ENCODE results near the gene PLCB4. TPM values are rescaled to one million over a fixed set of nuclear protein-coding genes. Genes with fewer than 3 reads are reported as not detected.

The PLCB4 gene
- total RNA-seq, 1 donor: 0.21 TPM

DNA sequence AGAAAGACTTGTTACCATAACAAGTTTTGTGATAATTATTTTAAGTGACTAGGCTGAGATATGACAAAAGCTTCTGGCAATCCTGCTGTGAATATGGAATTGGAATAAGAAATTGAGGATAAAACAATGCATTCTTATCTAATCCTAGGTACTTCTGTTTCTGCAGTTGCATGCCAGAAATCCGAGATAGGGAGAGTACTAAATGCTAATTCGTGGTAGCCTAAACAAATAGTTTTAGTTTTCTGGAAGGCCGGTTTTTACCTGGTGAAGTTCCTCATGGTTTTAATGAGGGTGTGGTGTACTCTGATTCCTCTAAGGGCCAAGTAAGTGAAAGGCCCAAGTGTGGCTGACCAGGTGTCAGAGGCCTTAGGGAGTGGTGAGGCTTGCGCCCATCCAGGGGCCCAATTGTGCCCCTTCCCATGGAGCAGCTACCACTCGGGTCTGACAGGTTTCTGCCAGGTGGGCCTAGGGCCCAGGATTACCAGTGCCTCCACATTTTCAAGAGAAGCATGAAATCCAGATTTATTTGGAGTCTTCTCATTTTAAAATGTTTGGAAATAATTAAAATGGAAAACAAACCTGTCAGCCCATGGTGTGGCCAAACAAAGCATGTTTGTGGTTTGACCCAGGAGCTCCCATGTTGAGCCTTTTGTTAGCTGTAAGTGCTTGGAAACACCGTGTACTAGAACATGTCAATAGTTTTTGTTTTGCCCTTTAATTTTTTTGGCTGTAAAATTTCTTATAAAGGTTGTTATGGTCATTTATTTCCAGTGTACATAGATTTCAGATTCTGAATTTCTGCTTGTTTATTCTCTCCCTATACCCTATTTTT lies 6.6 kb downstream of the PLCB4 start:
- Histone ChIP-seq H3K27me3 (ENCODE audit: insufficient read depth, low read length) (peaks cover 4% of the 10 kb centered on the region), H3K4me3 (ENCODE audit: low read length) (no peak overlapping the region), H3K9me3 (ENCODE audit: low read depth, low read length) (no peaks in the 10 kb centered on the region)

GRCh38 chr20:9076440-9076839 lies 7.6 kb downstream of the PLCB4 start:
- H3K4me3 ChIP-seq (ENCODE audit: low read length): no peak overlapping the region
- peaks cover 3% of the 10 kb centered on the region for H3K27me3 ChIP-seq (ENCODE audit: insufficient read depth, low read length)
- H3K4me1 ChIP-seq (ENCODE audit: insufficient read depth, low read length): no peaks in the 10 kb centered on the region
- no peaks in the 10 kb centered on the region for H3K9me3 ChIP-seq (ENCODE audit: low read depth, low read length)

More for the DNA sequence above, 6.6 kb downstream of the PLCB4 start:
- H3K4me1 ChIP-seq (ENCODE audit: insufficient read depth, low read length): no peaks in the 10 kb centered on the region

- Histone ChIP-seq H3K4me1 (ENCODE audit: insufficient read depth, low read length) (no peaks in the 10 kb centered on the region), H3K4me3 (ENCODE audit: low read length) (no peak overlapping the region), H3K27me3 (ENCODE audit: insufficient read depth, low read length) (no peaks in the 10 kb centered on the region), H3K9me3 (ENCODE audit: low read depth, low read length) (no peaks in the 10 kb centered on the region)
Observed at GRCh38 chr20:9078826-9079731, 10.2 kb downstream of the PLCB4 start.

DNA sequence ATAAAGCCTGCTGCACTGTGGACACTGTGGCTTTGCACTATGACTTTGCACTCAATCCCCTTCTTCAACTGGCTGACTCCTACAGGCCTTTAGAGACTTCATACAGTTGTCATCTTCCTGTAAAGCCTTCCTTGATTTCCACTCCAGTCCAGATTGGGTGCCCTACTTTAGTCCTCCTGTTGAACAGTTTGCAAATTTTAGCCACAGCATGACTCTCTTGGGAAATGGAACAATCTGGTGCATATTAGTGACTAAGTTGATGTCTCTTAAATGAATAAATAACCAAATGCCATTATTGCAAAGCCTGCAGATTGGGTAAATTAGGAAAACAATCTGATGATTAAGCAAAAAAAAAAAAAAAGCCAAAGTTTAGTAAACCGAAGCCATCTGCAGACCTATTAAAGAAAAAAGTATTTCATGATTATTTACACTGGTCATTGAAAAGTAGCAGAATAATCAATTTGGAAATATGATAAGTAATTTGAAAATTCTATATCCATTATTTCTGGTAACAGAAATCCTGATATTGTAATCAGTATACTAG lies 12.6 kb downstream of the PLCB4 start:
- H3K27me3 ChIP-seq (ENCODE audit: insufficient read depth, low read length): no peaks in the 10 kb centered on the region
- H3K4me3 ChIP-seq (ENCODE audit: low read length): no peak overlapping the region
- H3K4me1 ChIP-seq (ENCODE audit: insufficient read depth, low read length): no peaks in the 10 kb centered on the region
- H3K9me3 ChIP-seq (ENCODE audit: low read depth, low read length): no peaks in the 10 kb centered on the region

- Histone ChIP-seq H3K4me1 (ENCODE audit: insufficient read depth, low read length) (no peaks in the 10 kb centered on the region), H3K4me3 (ENCODE audit: low read length) (no peak overlapping the region), H3K9me3 (ENCODE audit: low read depth, low read length) (no peaks in the 10 kb centered on the region), H3K27me3 (ENCODE audit: insufficient read depth, low read length) (no peaks in the 10 kb centered on the region)
Observed at GRCh38 chr20:9082741-9083140, 13.9 kb downstream of the PLCB4 start.

GRCh38 chr20:9087531-9088217 lies 18.8 kb downstream of the PLCB4 start:
- no peaks in the 10 kb centered on the region for H3K9me3 ChIP-seq (ENCODE audit: low read depth, low read length)
- no peaks in the 10 kb centered on the region for H3K4me1 ChIP-seq (ENCODE audit: insufficient read depth, low read length)
- H3K27me3 ChIP-seq (ENCODE audit: insufficient read depth, low read length): no peaks in the 10 kb centered on the region
- no peak overlapping the region for H3K4me3 ChIP-seq (ENCODE audit: low read length)

DNA sequence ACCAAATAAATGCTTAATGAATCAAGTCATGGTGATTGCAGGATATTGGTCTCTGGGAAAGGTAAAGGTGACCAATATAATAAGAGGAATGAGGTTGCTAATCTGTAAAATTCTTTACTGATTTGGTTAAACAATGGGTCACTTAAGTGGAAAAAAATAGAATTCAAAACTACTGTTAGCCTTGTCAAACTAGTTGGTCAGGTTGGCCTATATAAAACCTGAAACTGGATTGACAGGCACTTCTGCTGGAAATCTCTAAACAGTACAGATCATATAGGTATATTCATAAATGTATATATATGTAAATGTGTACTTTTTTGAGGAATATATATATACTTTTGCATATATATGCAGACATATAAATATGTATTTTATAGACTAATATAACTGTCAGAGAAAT lies 19.7 kb downstream of the PLCB4 start:
- Histone ChIP-seq H3K4me1 (ENCODE audit: insufficient read depth, low read length) (no peaks in the 10 kb centered on the region), H3K4me3 (ENCODE audit: low read length) (no peak overlapping the region), H3K27me3 (ENCODE audit: insufficient read depth, low read length) (no peaks in the 10 kb centered on the region)

DNA sequence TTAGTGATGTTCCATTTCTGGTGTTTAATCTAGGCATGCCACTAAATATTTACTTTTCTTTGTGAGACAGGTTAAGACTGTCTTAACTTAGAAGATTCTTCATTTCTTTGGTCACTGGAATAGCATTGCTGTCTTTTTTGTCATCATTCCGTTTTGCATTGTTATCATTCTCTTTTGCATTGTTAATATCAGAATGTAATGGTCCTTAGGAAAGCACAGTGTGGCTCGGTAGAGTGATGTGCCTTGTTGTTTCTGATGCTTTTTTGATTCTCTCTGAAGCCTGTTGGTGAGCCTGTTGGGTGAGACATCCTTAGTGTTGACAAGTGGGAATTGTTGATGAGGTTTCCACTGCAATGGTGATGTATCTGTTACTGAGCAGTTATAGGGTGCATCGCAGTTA lies 23.2 kb downstream of the PLCB4 start:
- H3K9me3 ChIP-seq (ENCODE audit: low read depth, low read length): no peaks in the 10 kb centered on the region
- H3K4me3 ChIP-seq (ENCODE audit: low read length): no peak overlapping the region
- no peaks in the 10 kb centered on the region for H3K27me3 ChIP-seq (ENCODE audit: insufficient read depth, low read length)
- no peaks in the 10 kb centered on the region for H3K4me1 ChIP-seq (ENCODE audit: insufficient read depth, low read length)

More for the DNA sequence above, 19.7 kb downstream of the PLCB4 start:
- no peaks in the 10 kb centered on the region for H3K9me3 ChIP-seq (ENCODE audit: low read depth, low read length)

DNA sequence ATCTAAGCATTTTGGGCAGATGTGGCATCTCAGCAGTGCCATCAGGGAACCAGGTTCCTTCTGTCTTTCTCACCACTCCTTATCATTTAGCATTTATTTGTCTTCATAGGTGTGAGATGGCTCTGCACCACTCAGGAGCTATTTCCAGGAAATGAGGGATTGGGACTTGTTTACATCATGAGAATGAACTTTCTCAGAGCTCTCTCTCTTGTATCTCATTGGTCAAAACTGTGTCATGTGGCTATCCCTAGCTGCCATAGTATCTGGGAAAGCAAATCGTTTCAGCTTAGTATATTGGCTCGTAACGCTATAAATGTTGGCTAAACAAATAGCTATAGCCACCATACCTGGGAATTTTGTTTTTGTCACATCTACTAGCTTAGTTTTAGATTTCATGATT lies 23.8 kb downstream of the PLCB4 start:
- Histone ChIP-seq H3K4me3 (ENCODE audit: low read length) (no peak overlapping the region), H3K27me3 (ENCODE audit: insufficient read depth, low read length) (no peaks in the 10 kb centered on the region), H3K9me3 (ENCODE audit: low read depth, low read length) (no peaks in the 10 kb centered on the region), H3K4me1 (ENCODE audit: insufficient read depth, low read length) (no peaks in the 10 kb centered on the region)

- Histone ChIP-seq H3K27me3 (ENCODE audit: insufficient read depth, low read length) (no peaks in the 10 kb centered on the region), H3K9me3 (ENCODE audit: low read depth, low read length) (no peaks in the 10 kb centered on the region), H3K4me1 (ENCODE audit: insufficient read depth, low read length) (no peaks in the 10 kb centered on the region), H3K4me3 (ENCODE audit: low read length) (no peak overlapping the region)
Observed at GRCh38 chr20:9093218-9093957, 24.5 kb downstream of the PLCB4 start.

GRCh38 chr20:9099372-9099771 lies 30.5 kb downstream of the PLCB4 start:
- H3K9me3 ChIP-seq (ENCODE audit: low read depth, low read length): no peaks in the 10 kb centered on the region
- no peaks in the 10 kb centered on the region for H3K4me1 ChIP-seq (ENCODE audit: insufficient read depth, low read length)
- H3K27me3 ChIP-seq (ENCODE audit: insufficient read depth, low read length): no peaks in the 10 kb centered on the region
- no peak overlapping the region for H3K4me3 ChIP-seq (ENCODE audit: low read length)

DNA sequence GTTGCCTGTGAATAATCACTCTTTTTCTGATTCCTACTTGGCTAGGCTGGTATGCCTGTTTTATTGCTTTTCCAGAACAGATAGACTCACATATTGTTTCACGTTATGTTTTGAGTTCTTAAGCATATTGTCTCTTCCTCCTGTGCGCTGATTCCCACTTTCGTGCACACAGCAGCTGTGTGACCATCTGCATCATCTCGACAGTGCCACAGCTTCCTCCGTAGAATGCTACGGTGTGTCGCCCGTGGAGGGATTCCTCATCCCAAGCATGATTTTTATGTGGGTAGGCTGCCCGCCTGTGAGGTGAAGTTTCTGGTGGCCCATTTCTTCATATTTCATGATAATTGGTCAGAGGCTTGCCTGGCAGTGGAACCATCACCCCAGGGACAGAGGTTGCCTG lies 31.8 kb downstream of the PLCB4 start:
- Histone ChIP-seq H3K27me3 (ENCODE audit: insufficient read depth, low read length) (no peaks in the 10 kb centered on the region), H3K9me3 (ENCODE audit: low read depth, low read length) (no peaks in the 10 kb centered on the region), H3K4me3 (ENCODE audit: low read length) (no peak overlapping the region), H3K4me1 (ENCODE audit: insufficient read depth, low read length) (no peaks in the 10 kb centered on the region)

DNA sequence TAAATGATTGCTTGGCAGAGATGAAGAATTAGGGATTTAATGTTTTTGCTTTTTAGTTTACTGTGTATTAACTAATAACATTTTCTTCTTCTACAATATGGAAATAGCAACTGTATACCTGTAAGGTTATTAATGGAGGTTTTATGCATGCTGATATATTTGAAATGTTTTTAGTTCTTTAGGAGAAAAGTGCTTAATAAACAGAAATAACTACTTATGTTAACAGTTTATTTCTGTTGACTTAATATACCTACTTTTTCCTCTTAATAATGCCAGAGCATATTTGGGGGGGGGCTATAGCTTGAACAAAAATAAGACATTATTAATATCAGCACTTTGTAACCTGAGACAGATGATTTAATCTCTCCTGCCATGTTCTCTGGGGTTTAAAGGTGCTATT lies 33.6 kb downstream of the PLCB4 start:
- no peaks in the 10 kb centered on the region for H3K4me1 ChIP-seq (ENCODE audit: insufficient read depth, low read length)
- H3K9me3 ChIP-seq (ENCODE audit: low read depth, low read length): no peaks in the 10 kb centered on the region
- no peaks in the 10 kb centered on the region for H3K27me3 ChIP-seq (ENCODE audit: insufficient read depth, low read length)
- no peak overlapping the region for H3K4me3 ChIP-seq (ENCODE audit: low read length)

GRCh38 chr20:9103955-9104354 lies 35.1 kb downstream of the PLCB4 start:
- H3K4me1 ChIP-seq (ENCODE audit: insufficient read depth, low read length): no peaks in the 10 kb centered on the region
- no peaks in the 10 kb centered on the region for H3K9me3 ChIP-seq (ENCODE audit: low read depth, low read length)
- H3K4me3 ChIP-seq (ENCODE audit: low read length): no peak overlapping the region
- no peaks in the 10 kb centered on the region for H3K27me3 ChIP-seq (ENCODE audit: insufficient read depth, low read length)

Data from mononuclear cell (primary cell).